ENCODE measurements around the gene SASH3. TPM values are rescaled to one million over a fixed set of nuclear protein-coding genes. Genes with fewer than 3 reads are reported as not detected.

The SASH3 gene
- total RNA-seq, 6 experiments from 2014 or later, result 1.7 to 5.7 (median 3.3) TPM

DNA sequence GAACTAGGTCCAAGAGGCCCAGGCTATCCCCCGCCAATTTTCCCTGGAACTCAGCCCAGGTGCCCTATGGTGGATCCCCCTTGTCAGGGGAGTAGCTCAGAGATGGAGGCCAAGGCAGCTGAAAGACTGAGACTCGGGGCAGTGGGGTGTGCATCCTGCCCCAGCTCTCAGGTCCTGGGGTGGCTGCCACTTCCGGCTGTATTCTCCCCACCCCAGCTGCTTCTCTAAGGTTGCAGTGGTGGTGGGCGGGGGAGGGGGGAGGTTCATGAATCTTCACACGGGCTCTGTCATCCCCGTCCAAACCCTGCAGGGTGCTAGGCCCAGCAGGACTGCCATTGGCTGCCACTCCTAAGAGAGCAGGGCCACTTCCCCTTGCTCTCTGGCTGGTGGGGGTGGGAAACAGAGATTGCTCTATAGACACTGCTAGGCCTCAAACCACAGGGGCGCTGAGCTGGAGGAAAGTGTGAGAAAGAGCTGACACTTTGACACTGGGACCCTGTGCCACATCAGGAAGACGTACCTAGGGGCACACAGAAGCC lies 1.5 kb downstream of the SASH3 start:
- no peaks in the 10 kb centered on the region for H3K4me1 ChIP-seq
- no peaks in the 10 kb centered on the region for H3K36me3 ChIP-seq
- no peak for TF ChIP-seq POLR2A (IDR thresholded peaks at IDR 0.05)
- TF ChIP-seq CTCF (IDR thresholded peaks at IDR 0.05), result no peak
- no peaks in the 10 kb centered on the region for H3K27me3 ChIP-seq
- 50% methylated on average over 2 of the region's 8 CpGs for WGBS (ENCODE audit: insufficient coverage, low coverage, low lambda C conversion rate, missing lambda C conversion rate)
- intact Hi-C loops (cut with DNase I), result no loop called here
- ATAC-seq (peak; percentile 33 to 59 (median 50)), DNase-seq (peak in 2 of 3 donors; percentile 48 to 69)
- H3K9me3 ChIP-seq, result no peaks in the 10 kb centered on the region
- peak overlapping the region in 2 of 3 donors; percentile 14 to 29 for H3K4me3 ChIP-seq
- H3K27ac ChIP-seq, result no peak overlapping the region

GRCh38 chrX:129781680-129782495 lies 2.1 kb downstream of the SASH3 start:
- ATAC-seq (no peak), DNase-seq (no peak)
- Histone ChIP-seq H3K36me3 (no peaks in the 10 kb centered on the region), H3K4me3 (peak overlapping the region in 1 of 3 donors; percentile 10), H3K9me3 (no peaks in the 10 kb centered on the region), H3K4me1 (no peaks in the 10 kb centered on the region), H3K27ac (no peak overlapping the region), H3K27me3 (no peaks in the 10 kb centered on the region)
- WGBS (ENCODE audit: insufficient coverage, low coverage, low lambda C conversion rate, missing lambda C conversion rate), result 55% methylated on average over 5 of the region's 10 CpGs
- TF ChIP-seq POLR2A (IDR thresholded peaks at IDR 0.05), result no peak
- intact Hi-C loops (cut with DNase I), result no loop called here

DNA sequence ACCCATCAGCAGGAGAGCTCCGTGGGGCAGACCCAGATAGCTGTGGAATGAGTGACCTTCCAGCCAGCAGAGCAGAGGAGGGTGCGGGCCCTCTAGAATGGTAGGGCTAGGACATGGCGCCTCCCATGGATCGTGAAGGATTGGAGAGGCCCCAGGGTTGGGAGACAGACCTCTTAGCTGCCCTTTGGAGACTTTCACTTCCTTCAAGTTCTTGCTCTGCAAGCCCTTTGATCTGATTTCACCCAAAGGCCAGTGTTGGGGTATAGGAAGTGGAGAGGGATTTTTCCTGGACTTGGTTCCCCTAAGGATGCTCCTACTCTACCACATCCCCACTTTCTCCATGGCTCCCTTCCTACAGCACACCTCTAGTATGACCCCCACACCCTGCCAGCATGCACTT lies 3.0 kb downstream of the SASH3 start:
- Histone ChIP-seq H3K4me3 (no peak overlapping the region), H3K36me3 (no peaks in the 10 kb centered on the region), H3K27ac (no peak overlapping the region), H3K4me1 (no peaks in the 10 kb centered on the region), H3K27me3 (no peaks in the 10 kb centered on the region), H3K9me3 (no peaks in the 10 kb centered on the region)
- ATAC-seq (no peak), DNase-seq (no peak)
- WGBS (ENCODE audit: insufficient coverage, low coverage, low lambda C conversion rate, missing lambda C conversion rate), result 49% methylated on average over 2 of the region's 4 CpGs
- intact Hi-C loops (cut with DNase I), result no loop called here
- TF ChIP-seq CTCF (IDR thresholded peaks at IDR 0.05) (no peak), POLR2A (IDR thresholded peaks at IDR 0.05) (no peak)

- intact Hi-C loops (cut with DNase I), result no loop called here
- ATAC-seq, result no peak
- H3K27ac ChIP-seq, result no peak overlapping the region
- no peaks in the 10 kb centered on the region for H3K4me1 ChIP-seq
- H3K36me3 ChIP-seq, result no peaks in the 10 kb centered on the region
- no peak overlapping the region for H3K4me3 ChIP-seq
- no peaks in the 10 kb centered on the region for H3K27me3 ChIP-seq
- no peaks in the 10 kb centered on the region for H3K9me3 ChIP-seq
- no peak for TF ChIP-seq CTCF (IDR thresholded peaks at IDR 0.05)
- no peak for TF ChIP-seq POLR2A (IDR thresholded peaks at IDR 0.05)
- no peak for DNase-seq
- WGBS (ENCODE audit: insufficient coverage, low coverage, low lambda C conversion rate, missing lambda C conversion rate), result 72% methylated on average over 7 of the region's 11 CpGs
Observed at GRCh38 chrX:129783291-129783713, 3.6 kb downstream of the SASH3 start.

- Histone ChIP-seq H3K4me3 (no peak overlapping the region), H3K4me1 (no peaks in the 10 kb centered on the region), H3K9me3 (no peaks in the 10 kb centered on the region), H3K27ac (no peak overlapping the region), H3K27me3 (no peaks in the 10 kb centered on the region), H3K36me3 (no peaks in the 10 kb centered on the region)
- ATAC-seq (no peak), DNase-seq (no peak)
- intact Hi-C loops (cut with DNase I), result no loop called here
- TF ChIP-seq CTCF (IDR thresholded peaks at IDR 0.05) (no peak), POLR2A (IDR thresholded peaks at IDR 0.05) (no peak)
- WGBS (ENCODE audit: insufficient coverage, low coverage, low lambda C conversion rate, missing lambda C conversion rate), result 69% methylated on average over 6 of the region's 7 CpGs
Observed at GRCh38 chrX:129784371-129784770, 4.6 kb downstream of the SASH3 start.
